IMR-90 (cell line): ENCODE results near the gene MICAL3.

ENCODE experiments used
- BHLHE40 ChIP-seq: fragments of 150-350 bp; IDR thresholded peaks from 2 replicates; pipeline ENCODE4 v1.6.1; 2016; ENCODE audit warnings: mild to moderate bottlenecking, low read depth, low read length
- CEBPB ChIP-seq: IDR thresholded peaks from 2 replicates; pipeline ENCODE4 v1.6.1; 2012; ENCODE audit warnings: low read depth, low read length, improper control_type of control experiment
- CTCF ChIP-seq: conservative IDR thresholded peaks from 2 replicates; pipeline ENCODE4 v1.5.1; 2012; ENCODE audit warnings: mild to moderate bottlenecking, low read depth, low read length, improper control_type of control experiment
- ELK1 ChIP-seq: fragments of 150-350 bp; IDR thresholded peaks from 2 replicates; pipeline ENCODE4 v1.6.1; 2016; ENCODE audit warnings: low read depth, mild to moderate bottlenecking, low read length, moderate library complexity, borderline replicate concordance
- FOS ChIP-seq: fragments of 150-350 bp; IDR thresholded peaks from 2 replicates; pipeline ENCODE4 v1.6.1; 2016; ENCODE audit warnings: low read depth, low read length
- MAFK ChIP-seq: IDR thresholded peaks from 2 replicates; pipeline ENCODE4 v1.6.1; 2012; ENCODE audit warnings: low read depth, low read length, improper control_type of control experiment
- POLR2A ChIP-seq: IDR thresholded peaks from 2 replicates; pipeline ENCODE4 v1.6.1; 2012; ENCODE audit warnings: mild to moderate bottlenecking, low read depth, low read length
- RAD21 ChIP-seq: IDR thresholded peaks from 2 replicates; pipeline ENCODE4 v1.6.1; 2012; ENCODE audit warnings: low read length, improper control_type of control experiment
- RFX5 ChIP-seq: IDR thresholded peaks from 2 replicates; pipeline ENCODE4 v1.8.0; 2012; ENCODE audit warnings: low read depth, mild to moderate bottlenecking, low read length, moderate library complexity
- USF2 ChIP-seq: fragments of 150-350 bp; IDR thresholded peaks from 2 replicates; pipeline ENCODE4 v1.6.1; 2017; ENCODE audit warnings: mild to moderate bottlenecking, antibody characterized with exemption, low read length, low read depth

GRCh38 chr22:17972385-17973191 lies 51.8 kb downstream of the MICAL3 start:
- TF ChIP-seq RAD21 = no peak
- no peak for TF ChIP-seq CTCF
- TF ChIP-seq POLR2A = no peak
- no peak for TF ChIP-seq RFX5
- peak; percentile 40 for TF ChIP-seq USF2
- TF ChIP-seq BHLHE40 = no peak
- TF ChIP-seq ELK1 = no peak
- peak; percentile 98 for TF ChIP-seq CEBPB
- TF ChIP-seq MAFK = no peak
- 0 out of 2 replicates have a peak, but pooled peaks have one; percentile 5 for TF ChIP-seq FOS
